Motor neuron (in vitro differentiated cells): ENCODE results near the gene IPCEF1. TPM values are rescaled to one million over a fixed set of nuclear protein-coding genes. Genes with fewer than 3 reads are reported as not detected.

Experiments
- ATAC-seq, 8 experiments: fragments of 200-7000 bp; cut with Tn5 transposase; replicated peaks in 6 of 8; 2 replicates each; pipeline ENCODE4 v1.8.0; 2021; ENCODE audit warnings: mild to moderate bottlenecking in 8 of 8, moderate library complexity in 8 of 8
- H3K27ac ChIP-seq, 2 donors: fragments of 250-450 bp; sonication (Bioruptor Pico); 2 replicates each; pipeline ENCODE4 v1.9.0; 2021; ENCODE audit warnings: antibody characterized with exemption in 2 of 2, mild to moderate bottlenecking in 2 of 2, moderate library complexity in 1 of 2
- H3K4me1 ChIP-seq, 2 donors: fragments of 250-450 bp; sonication (Bioruptor Pico); replicated peaks in 1 of 2; 2 replicates each; pipeline ENCODE4 v1.6.1; 2021; ENCODE audit warnings: antibody characterized with exemption in 2 of 2, mild to moderate bottlenecking in 2 of 2, moderate library complexity in 1 of 2
- H3K4me3 ChIP-seq, 5 donors: fragments of 250-450 bp; sonication (Bioruptor Pico); 2 replicates each; pipeline ENCODE4 v1.9.0; 2021; ENCODE audit warnings: antibody characterized with exemption in 5 of 5, mild to moderate bottlenecking in 5 of 5, moderate library complexity in 4 of 5
- WGBS, 10 experiments: fragments of 450-650 bp; shearing (Covaris generic); methylation state at CpG; one replicate each; pipeline ENCODE4 v1.0.0; 2022; 5-methylcytosine and 5-hydroxymethylcytosine counted together
- in situ Hi-C, 9 experiments: fragments of 400-800 bp; cut with MboI; loops; one replicate each; pipeline ENCODE4 v1.15.0; 2021; ENCODE audit warnings: low sequenced_read_pairs in 9 of 9, low pct_unique_long_range_greater_than_20kb in 2 of 9; ENCODE audit not compliant: unreplicated experiment in 9 of 9
- total RNA-seq, 8 experiments: library from RNA; unstranded; fragments of 300-600 nt; gene quantifications; 2 replicates each; pipeline versions ENCODE4 v1.2.3 to v1.2.4, GENCODE V29; 2022

Gene IPCEF1
- total RNA-seq, 8 experiments from 2014 or later: 0.29 to 1.0 (median 0.40) TPM

DNA sequence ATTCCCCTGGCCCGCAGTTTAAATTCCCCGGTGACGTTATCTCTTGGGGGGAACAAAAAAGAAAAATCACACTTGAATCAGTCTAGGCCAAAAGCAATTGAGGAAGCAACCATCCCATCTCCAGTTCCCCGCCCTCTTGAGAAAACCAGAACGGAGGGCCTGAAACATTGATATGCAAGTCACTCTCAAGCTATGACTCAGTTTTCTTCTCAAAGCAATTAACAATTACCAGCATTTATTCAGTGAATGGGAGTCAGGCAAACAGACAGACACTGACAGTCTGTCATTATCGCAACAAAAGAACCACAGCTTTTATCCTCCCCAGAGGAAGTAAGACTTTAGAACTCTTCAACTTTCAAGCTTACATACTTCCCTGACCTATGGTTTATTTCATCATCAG, 216.7 kb downstream of the IPCEF1 start:
- in situ Hi-C loops: no loop called here
- peak; percentile 48 to 95 (median 90) for ATAC-seq
- H3K4me3 ChIP-seq: no peak overlapping the region
- H3K4me1 ChIP-seq: peaks cover 4 to 7% of the 10 kb centered on the region in 2 donors
- 11 to 96% (median 63%) methylated on average over 1 to 6 of the region's 6 CpGs; no CpG with 5 or more reads in 3 of the 10 experiments for WGBS, 10 experiments
- no peak overlapping the region for H3K27ac ChIP-seq

DNA sequence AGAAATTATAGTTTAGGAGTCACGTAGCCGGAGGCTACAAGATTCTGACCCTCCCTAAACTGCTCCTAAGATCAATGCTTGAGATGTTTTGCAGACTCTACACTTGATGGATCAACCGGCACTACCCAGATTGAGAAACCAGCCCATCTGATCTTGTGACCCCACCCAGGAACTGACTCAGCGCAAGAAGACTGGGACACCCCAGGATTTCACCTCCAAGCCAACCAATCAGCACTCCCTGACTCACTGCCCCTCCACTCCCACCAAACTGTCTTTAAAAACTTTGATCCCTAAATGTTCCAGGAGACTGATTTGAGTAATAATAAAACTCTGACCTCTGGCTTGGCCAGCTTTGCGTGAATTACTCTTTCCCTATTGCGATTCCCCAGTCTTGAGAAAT, 217.8 kb downstream of the IPCEF1 start:
- H3K4me3 ChIP-seq: no peak overlapping the region
- WGBS, 10 experiments: 33 to 100% (median 73%) methylated on average over 1 to 4 of the region's 6 CpGs; no CpG with 5 or more reads in 2 of the 10 experiments
- peaks cover 4 to 7% of the 10 kb centered on the region in 2 donors for H3K4me1 ChIP-seq
- in situ Hi-C loops: no loop called here
- ATAC-seq: peak in 2 of 8 experiments; percentile 74 to 81
- H3K27ac ChIP-seq: no peak overlapping the region

DNA sequence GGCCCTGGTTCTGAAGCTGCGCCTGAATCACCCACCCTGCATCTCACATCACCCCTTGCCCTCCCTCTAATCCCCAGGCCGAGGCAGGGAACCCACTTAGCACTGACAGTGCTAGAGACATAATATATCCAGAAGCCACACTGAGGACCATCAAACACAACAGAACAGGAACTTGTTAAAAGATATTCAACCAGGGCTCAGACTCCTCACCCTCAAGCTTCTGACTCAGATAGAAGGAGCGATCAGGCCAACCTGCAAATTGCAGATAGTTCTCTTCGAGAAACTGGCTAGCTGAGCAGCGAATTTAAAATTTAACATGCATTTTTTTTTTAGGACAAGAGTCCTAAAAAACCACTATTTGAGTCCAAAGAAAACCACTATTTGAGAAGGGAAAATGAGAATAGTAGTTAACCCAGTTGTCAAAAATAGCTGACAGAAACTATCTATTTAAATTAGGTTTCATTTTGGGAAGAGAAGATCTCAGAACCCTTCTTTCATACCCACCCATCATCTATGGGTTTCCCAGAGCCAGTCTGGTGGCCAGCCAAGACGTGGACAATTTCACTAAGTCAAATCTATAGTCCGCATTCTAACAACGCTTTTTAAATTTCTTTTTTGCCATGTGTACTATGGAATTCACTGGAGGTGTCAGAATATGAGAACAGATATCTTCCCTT, 222.0 kb downstream of the IPCEF1 start:
- in situ Hi-C loops: no loop called here
- no peak overlapping the region for H3K4me3 ChIP-seq
- 13 to 100% (median 84%) methylated on average over 2 to 8 of the region's 8 CpGs; no CpG with 5 or more reads in 1 of the 10 experiments for WGBS, 10 experiments
- no peak for ATAC-seq
- peaks cover 8 to 14% of the 10 kb centered on the region in 2 donors for H3K4me1 ChIP-seq
- H3K27ac ChIP-seq: no peak overlapping the region

DNA sequence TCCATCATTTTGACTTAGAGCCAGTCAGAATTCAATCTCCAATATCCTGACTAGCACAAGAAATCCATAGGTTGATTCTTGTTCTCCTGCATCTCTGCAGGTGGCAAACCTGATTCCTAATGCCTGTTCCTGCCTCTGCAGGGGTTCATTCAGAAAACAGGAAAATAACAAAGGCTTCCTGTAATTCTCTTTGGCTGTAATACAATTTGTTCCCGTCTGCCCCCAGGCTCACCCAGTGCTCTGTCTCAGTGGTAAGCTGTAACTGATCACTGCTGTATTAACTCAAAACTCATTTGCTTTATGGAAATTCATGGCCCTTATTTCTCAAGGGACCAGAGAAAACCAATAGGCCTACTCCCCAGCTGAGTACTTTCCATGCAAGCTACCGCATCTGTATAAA, 228.9 kb downstream of the IPCEF1 start:
- WGBS, 10 experiments: 6 to 73% (median 36%) methylated on average over 1 to 2 of the region's 2 CpGs
- H3K4me3 ChIP-seq: no peak overlapping the region
- H3K27ac ChIP-seq: no peak overlapping the region
- peak in 6 of 8 experiments; percentile 31 to 88 (median 46) for ATAC-seq
- in situ Hi-C loops: no loop called here
- peaks cover 10 to 17% of the 10 kb centered on the region in 2 donors for H3K4me1 ChIP-seq

DNA sequence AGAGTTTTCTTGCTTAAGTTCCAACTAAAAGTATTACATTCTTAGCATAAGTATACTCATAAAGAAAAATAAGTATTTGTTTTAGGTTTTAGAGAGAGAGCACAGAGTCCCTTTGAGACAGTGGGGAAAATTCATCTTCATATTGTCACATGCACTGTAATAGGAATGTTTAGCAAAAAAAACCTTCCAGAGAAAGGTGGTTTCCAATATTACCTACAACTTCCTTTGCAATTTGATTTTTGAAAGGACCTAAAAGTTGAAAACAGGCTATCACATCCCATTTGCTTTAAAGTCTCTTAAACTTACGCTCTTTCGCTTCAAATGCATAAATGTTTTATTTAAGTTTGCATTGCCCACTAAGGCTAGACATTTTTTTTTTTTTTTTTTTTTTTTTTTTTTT, 231.2 kb downstream of the IPCEF1 start:
- in situ Hi-C loops: no loop called here
- no peak for ATAC-seq
- Histone ChIP-seq H3K27ac (no peak overlapping the region), H3K4me3 (no peak overlapping the region), H3K4me1 (peaks cover 5 to 10% of the 10 kb centered on the region in 2 donors)
- 32 to 100% (median 83%) methylated on average over 2 of the region's 2 CpGs for WGBS, 10 experiments

DNA sequence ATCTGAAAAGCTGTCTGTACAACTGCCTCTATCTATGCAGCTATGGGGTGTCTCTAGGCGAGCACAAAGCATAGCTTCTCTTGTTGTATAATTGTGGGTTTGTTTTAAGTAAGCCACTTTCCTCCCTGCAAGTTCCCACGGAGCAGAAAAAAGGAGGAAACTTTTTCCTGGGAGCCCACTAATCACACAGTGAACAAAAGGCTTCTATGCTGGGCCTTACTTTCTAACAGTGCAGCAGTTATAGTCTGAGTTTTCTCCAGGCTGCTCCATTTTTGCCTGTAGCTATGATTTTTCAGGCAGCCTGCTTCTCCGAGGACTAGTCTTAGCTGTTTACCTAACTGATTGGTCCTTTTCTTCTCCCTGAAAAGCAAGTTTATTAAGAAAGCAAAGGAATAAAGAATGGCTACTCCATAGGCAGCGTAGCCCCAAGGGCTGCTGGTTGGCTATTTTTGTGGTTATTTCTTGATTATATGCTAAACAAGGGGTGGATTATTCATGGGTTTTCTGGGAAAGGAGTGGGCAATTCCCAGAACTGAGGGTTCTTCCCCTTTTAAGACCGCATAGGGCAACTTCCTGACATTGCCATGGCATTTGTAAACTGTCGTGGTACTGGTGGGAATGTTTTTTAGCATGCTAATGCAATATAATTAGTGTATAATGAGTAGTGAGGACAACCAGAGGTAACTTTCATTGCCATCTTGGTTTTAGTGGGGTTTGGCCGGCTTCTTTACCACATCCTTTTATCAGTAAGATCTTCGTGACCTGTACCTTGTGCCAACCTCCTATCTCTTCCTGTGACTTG, 233.2 kb downstream of the IPCEF1 start:
- no peak overlapping the region for H3K27ac ChIP-seq
- in situ Hi-C loops: no loop called here
- no peak overlapping the region for H3K4me3 ChIP-seq
- peak in 6 of 8 experiments; percentile 25 to 77 (median 61) for ATAC-seq
- 4 to 91% (median 57%) methylated on average over 2 to 6 of the region's 8 CpGs for WGBS, 10 experiments
- peaks cover 5 to 13% of the 10 kb centered on the region in 2 donors for H3K4me1 ChIP-seq

DNA sequence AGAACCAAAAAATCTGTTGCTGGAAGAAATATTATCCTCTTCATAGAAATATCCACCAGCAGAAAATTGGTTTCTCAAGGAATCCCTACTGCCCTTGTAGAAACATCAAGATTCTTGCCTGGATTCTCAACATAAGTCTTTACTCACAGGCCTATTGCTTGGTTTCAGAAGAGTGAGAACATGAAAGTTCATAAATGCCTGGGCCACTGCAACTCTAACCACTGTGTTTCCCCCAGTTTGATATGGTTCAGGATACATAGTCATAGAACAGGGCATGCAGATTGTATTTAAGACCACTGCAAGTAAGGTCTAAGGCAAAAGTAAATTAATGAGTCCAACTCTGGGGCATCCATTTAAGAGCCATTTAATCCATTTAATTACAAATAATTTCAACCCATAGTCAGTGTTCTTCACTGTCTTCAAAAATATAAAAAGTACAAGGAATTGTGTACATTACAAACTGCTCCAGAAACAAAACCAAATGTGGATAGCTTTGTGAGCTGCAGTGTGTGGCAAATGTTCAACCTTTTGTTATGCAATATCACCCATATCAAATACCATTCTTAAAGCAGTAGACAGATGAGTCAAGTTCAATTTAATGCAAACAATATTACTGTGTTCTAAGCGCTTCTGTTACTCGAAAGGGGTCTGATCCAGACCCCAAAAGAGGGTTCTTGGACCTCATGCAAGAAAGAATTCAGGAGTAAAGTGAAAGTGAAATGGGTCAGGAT, 234.2 kb downstream of the IPCEF1 start:
- in situ Hi-C loops: no loop called here
- WGBS, 10 experiments: 0 to 100% (median 83%) methylated on average over 2 of the region's 2 CpGs; no CpG with 5 or more reads in 3 of the 10 experiments
- Histone ChIP-seq H3K27ac (no peak overlapping the region), H3K4me1 (peaks cover 0 to 11% of the 10 kb centered on the region in 2 donors), H3K4me3 (no peak overlapping the region)
- ATAC-seq: no peak

DNA sequence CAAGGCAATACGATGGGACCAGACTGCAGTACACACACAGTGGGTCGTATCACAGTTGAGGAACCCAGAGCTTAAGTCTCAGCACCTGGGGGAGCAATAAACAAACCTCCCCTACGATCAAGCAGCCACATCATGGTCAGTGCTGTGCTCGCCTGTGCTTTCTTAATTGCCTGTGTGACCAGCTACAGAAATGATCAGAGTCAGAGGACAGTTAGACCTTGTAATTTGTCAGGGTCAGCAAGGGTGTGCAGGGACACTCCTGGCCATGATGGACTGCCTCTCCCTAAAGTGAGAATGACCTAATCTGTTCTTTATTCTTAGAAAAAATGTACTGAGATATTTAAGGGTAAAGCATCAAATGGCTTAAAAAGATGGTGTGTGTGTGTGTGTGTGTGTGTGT, 239.1 kb downstream of the IPCEF1 start:
- in situ Hi-C loops: no loop called here
- Histone ChIP-seq H3K4me3 (no peak overlapping the region), H3K4me1 (peaks cover 0 to 10% of the 10 kb centered on the region in 2 donors), H3K27ac (no peak overlapping the region)
- WGBS, 10 experiments: 5 to 63% (median 57%) methylated on average over 1 to 4 of the region's 4 CpGs; no CpG with 5 or more reads in 5 of the 10 experiments
- ATAC-seq: peak in 5 of 8 experiments; percentile 76 to 99 (median 91)

DNA sequence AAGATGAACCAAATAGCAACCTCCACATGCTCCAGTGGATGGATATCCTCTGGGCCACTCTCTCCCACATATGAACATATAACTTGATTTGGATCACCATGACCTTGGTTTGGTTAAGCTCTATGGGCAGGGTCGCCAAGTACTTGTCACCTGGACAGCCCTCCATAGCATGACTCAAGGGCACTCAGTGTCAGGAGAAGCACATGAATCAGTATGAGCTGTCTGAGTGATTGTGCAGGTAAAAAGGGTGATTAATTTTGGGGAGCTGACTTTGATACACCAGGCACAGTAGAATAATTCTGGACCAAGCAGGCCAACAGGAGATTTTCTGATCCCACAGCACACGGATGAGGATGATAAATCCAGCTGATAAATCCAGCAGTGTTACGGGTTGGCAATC, 243.2 kb downstream of the IPCEF1 start:
- Histone ChIP-seq H3K4me1 (peaks cover 0 to 8% of the 10 kb centered on the region in 2 donors), H3K4me3 (no peak overlapping the region), H3K27ac (no peak overlapping the region)
- 25 to 93% (median 82%) methylated on average over 1 to 2 of the region's 3 CpGs; no CpG with 5 or more reads in 6 of the 10 experiments for WGBS, 10 experiments
- in situ Hi-C loops: no loop called here
- ATAC-seq: no peak

DNA sequence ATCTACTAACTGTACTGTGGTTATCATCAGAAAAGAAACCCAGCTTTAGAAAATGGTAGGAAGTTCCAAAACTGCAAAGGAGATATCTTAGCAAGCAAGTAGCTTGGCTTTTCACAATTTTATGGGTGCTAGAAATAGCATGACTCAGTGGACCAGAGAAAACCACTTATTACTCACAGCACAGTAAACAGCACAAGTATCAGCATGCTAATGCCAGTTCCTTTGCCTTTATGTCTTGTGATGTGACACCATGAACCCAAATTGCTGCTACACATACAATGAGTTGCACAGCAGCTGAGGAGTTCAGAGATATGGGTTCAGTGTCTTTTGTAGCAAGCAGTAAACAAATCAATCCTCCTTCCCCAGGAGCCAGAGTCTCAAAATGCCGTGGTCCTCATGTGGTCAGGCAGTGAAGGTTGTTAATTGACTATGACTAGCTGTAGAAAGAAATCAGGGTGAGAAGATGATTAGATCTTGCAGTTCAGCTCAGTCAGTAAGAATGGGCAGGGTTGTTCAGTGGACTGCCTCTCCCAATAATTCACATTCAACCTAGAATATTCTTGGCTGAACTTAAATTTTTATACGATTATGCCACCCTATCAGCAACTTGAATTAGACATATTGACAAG, 244.3 kb downstream of the IPCEF1 start:
- peak in 1 of 8 experiments; percentile 38 for ATAC-seq
- in situ Hi-C loops: no loop called here
- WGBS, 10 experiments: 0 to 100% (median 81%) methylated on average over 1 to 2 of the region's 2 CpGs; no CpG with 5 or more reads in 1 of the 10 experiments

DNA sequence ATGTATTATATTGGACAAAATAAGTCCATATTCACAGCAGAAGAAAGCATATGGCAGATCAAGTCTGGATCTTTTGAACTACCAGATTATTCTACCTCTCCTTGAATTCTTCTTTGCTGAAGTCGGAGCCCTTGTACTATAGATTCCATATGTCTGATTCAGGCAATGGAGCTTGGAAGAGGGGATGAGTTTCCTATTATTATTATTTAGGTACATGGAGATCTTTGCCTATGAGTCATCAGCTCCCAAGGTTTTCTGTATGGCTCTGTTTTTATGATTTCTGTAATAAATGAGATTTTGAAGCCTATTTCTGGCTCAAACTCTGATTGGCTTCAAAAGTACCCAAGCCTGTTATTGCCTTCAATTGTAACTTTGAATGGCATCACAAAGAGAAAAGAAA, 245.6 kb downstream of the IPCEF1 start:
- in situ Hi-C loops: no loop called here
- Histone ChIP-seq H3K4me1 (no peaks in the 10 kb centered on the region), H3K4me3 (no peak overlapping the region), H3K27ac (no peak overlapping the region)
- no peak for ATAC-seq
- 0 to 100% (median 63%) methylated on average over 1 of the region's 1 CpG; no CpG with 5 or more reads in 1 of the 10 experiments for WGBS, 10 experiments

More for the DNA sequence above, 244.3 kb downstream of the IPCEF1 start:
- Histone ChIP-seq H3K4me1 (no peaks in the 10 kb centered on the region), H3K4me3 (no peak overlapping the region), H3K27ac (no peak overlapping the region)

DNA sequence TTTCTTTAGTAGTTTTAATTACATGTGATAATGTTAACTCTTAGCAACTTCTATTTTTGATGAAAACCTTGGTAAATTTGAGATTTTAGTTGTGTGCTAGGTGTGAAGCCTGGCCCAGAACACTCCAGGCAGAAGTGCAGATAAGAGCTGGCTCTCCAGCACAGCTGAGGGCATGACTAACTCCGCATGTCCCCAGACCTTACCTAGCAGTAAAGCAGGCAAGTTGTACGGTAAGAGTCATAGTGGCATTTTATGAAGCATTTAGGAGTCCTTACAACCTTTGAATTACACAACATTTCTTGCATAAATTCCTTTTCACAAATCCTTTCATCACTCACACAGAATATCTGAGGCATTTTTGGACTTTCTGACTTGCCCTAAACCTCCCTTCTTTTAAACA, 250.4 kb downstream of the IPCEF1 start:
- no peaks in the 10 kb centered on the region for H3K4me1 ChIP-seq
- WGBS, 10 experiments: 40 to 100% (median 100%) methylated on average over 1 to 2 of the region's 2 CpGs; no CpG with 5 or more reads in 3 of the 10 experiments
- H3K4me3 ChIP-seq: no peak overlapping the region
- H3K27ac ChIP-seq: no peak overlapping the region
- in situ Hi-C loops: no loop called here
- peak in 1 of 8 experiments; percentile 20 for ATAC-seq
